ENCODE data around the gene DNAH10. TPM values are rescaled to one million over a fixed set of nuclear protein-coding genes. Genes with fewer than 3 reads are reported as not detected.

Gene DNAH10
- total and polyA plus RNA-seq, 11 donors, result 0.04 to 0.45 (median 0.23) TPM; not detected in 4

DNA sequence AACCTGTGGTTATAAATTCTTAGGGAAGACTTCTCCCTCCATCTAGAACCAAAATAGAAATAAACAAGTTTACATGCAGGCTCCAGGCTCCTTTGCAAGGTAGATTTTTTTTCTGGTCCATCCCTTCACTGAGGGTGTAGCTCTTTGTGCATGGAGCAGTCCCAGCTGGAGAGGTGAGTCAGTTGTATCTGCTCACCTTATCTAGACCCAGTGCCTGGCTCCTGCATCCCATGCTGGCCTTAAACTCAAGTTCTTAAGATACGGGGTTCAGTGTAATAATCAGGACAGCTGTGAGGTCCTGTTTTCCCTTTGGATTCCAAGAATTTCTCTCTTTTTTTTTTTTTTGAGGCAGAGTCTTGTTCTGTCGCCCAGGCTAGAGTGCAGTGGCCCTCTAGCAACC lies 35.1 kb upstream of the DNAH10 start:
- WGBS, 4 donors, result 79 to 89% (median 84%) methylated on average over 2 of the region's 2 CpGs
- Histone ChIP-seq H3K4me3 (no peak overlapping the region), H3K27ac (no peak overlapping the region), H3K27me3 (no peaks in the 10 kb centered on the region), H3K4me1 (no peaks in the 10 kb centered on the region), H3K9me3 (no peaks in the 10 kb centered on the region), H3K36me3 (peaks cover 0 to 97% (median 93%) of the 10 kb centered on the region in 9 donors)
- TF ChIP-seq, protein P1, sequence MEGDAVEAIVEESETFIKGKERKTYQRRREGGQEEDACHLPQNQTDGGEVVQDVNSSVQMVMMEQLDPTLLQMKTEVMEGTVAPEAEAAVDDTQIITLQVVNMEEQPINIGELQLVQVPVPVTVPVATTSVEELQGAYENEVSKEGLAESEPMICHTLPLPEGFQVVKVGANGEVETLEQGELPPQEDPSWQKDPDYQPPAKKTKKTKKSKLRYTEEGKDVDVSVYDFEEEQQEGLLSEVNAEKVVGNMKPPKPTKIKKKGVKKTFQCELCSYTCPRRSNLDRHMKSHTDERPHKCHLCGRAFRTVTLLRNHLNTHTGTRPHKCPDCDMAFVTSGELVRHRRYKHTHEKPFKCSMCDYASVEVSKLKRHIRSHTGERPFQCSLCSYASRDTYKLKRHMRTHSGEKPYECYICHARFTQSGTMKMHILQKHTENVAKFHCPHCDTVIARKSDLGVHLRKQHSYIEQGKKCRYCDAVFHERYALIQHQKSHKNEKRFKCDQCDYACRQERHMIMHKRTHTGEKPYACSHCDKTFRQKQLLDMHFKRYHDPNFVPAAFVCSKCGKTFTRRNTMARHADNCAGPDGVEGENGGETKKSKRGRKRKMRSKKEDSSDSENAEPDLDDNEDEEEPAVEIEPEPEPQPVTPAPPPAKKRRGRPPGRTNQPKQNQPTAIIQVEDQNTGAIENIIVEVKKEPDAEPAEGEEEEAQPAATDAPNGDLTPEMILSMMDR (IDR thresholded peaks at IDR 0.05), result no peak
- no peak for TF ChIP-seq POLR2A (IDR thresholded peaks at IDR 0.05)
- ATAC-seq (no peak), DNase-seq (no peak)
- intact Hi-C loops (cut with DNase I), result no loop called here

DNA sequence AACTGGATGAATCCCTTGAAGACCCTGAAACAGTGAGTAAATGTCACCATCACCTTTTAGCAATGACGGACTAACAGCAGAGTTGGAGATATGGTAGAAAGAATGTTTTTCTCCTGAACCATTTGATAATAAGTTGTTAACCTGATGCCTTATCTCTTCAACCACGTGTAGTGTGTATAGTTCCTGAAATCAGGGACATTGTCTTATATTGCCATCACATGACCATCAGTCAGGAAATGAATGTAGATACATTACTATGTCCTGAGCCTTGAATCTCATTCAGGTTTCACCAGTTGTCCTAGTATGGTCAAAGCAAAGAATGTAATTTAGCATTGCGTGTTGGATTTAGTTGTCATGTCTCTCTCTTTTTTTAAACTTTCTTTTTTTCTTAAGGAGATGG lies 34.2 kb upstream of the DNAH10 start:
- peaks cover 0 to 96% (median 93%) of the 10 kb centered on the region in 9 donors for H3K36me3 ChIP-seq
- no peak for ATAC-seq
- H3K9me3 ChIP-seq, result no peaks in the 10 kb centered on the region
- no peak overlapping the region for H3K27ac ChIP-seq
- TF ChIP-seq POLR2A (IDR thresholded peaks at IDR 0.05), result no peak
- TF ChIP-seq, protein P1 (IDR thresholded peaks at IDR 0.05), result no peak
- intact Hi-C loops (cut with DNase I), result no loop called here
- 67 to 76% (median 71%) methylated on average over 3 of the region's 3 CpGs for WGBS, 4 donors
- no peak overlapping the region for H3K4me3 ChIP-seq
- DNase-seq, result no peak
- H3K4me1 ChIP-seq, result no peaks in the 10 kb centered on the region
- no peaks in the 10 kb centered on the region for H3K27me3 ChIP-seq

DNA sequence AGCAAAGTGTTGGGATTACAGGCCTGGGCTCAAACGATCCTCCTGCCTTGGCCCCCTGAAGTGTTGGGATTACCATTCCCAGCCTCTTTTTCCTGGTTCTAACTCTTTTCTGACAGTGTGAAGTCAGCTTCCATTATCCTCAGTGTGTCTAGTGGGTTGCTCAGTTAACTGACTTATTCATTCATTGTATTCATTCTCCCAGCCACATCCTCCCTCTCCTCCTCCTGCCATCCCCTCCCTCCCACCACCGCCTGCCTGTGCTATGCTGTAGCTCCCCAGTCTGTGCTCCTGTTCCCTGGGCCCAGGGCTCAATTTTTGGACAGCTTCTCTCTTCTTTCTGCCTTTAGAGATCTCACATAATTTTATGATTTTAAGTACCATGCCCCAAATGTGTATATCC lies 30.5 kb upstream of the DNAH10 start:
- no peak overlapping the region for H3K27ac ChIP-seq
- intact Hi-C loops (cut with DNase I), result no loop called here
- peaks cover 0 to 97% (median 90%) of the 10 kb centered on the region in 9 donors for H3K36me3 ChIP-seq
- ATAC-seq (no peak), DNase-seq (no peak)
- no peak for TF ChIP-seq POLR2A (IDR thresholded peaks at IDR 0.05)
- TF ChIP-seq, protein P1 (IDR thresholded peaks at IDR 0.05), result no peak
- no peaks in the 10 kb centered on the region for H3K27me3 ChIP-seq
- WGBS, 4 donors, result 83 to 88% (median 86%) methylated on average over 2 of the region's 2 CpGs
- peaks cover 0 to 4% (median 0%) of the 10 kb centered on the region in 12 donors for H3K4me1 ChIP-seq
- no peak overlapping the region for H3K4me3 ChIP-seq
- H3K9me3 ChIP-seq, result no peaks in the 10 kb centered on the region

DNA sequence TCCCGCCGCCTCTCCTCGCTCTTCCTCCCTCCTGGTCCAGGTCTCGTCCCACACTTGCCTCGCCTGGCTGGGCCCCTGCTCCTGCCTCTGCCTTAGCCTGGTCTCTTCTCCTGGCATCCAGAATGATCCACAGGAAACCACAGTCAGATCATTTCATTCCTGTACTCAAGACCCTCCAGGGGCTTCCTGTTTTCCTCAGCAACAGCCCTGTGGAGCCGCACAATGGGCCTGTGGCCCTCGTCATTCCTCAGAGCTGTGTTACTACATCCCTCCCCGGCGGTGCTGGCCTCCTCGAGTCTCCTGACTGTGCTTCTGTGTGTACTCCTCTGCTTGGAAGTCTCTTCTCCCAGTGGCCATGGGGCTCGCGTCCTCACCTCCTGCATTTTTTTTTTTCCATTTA lies 29.9 kb upstream of the DNAH10 start:
- ATAC-seq (no peak), DNase-seq (no peak)
- Histone ChIP-seq H3K4me3 (no peak overlapping the region), H3K4me1 (peaks cover 0 to 4% (median 0%) of the 10 kb centered on the region in 12 donors), H3K36me3 (peaks cover 0 to 97% (median 90%) of the 10 kb centered on the region in 9 donors), H3K9me3 (no peaks in the 10 kb centered on the region), H3K27me3 (no peaks in the 10 kb centered on the region), H3K27ac (no peak overlapping the region)
- 88 to 94% (median 91%) methylated on average over 12 of the region's 12 CpGs for WGBS, 4 donors
- TF ChIP-seq, protein P1 (IDR thresholded peaks at IDR 0.05), result no peak
- no peak for TF ChIP-seq POLR2A (IDR thresholded peaks at IDR 0.05)
- intact Hi-C loops (cut with DNase I), result no loop called here
